GM19455 (cell line): Measurements from ENCODE around the gene CUX1.
"Not testable (repeated sequence)": the region's sequence is repeated elsewhere in the genome, so short reads cannot be mapped to it uniquely, and the experiment has no call there.

Experiments
- ATAC-seq: cut with Tn5 transposase; IDR thresholded peaks from one replicate; pipeline ENCODE4 v1.9.1; 2021; ENCODE audit not compliant: unreplicated experiment

The CUX1 gene

DNA sequence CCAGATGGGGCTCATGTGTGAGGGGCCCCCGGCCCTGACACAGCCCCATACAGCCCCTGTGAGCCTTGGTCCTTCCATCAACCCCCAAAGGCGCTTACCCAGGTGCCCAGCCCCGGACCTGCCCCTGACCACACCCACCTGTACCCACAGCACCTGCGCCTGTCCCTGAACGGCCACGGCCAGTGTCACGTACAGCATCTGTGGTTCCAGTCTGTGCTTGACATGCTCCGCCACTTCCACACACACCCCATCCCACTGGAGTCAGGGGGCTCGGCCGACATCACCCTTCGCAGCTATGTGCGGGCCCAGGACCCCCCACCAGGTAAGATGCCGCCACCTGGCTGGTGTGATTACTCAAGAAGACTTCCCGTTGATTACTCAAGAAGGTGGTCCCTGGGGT lies 502.8 kb downstream of the CUX1 start:
- ATAC-seq: no peak

DNA sequence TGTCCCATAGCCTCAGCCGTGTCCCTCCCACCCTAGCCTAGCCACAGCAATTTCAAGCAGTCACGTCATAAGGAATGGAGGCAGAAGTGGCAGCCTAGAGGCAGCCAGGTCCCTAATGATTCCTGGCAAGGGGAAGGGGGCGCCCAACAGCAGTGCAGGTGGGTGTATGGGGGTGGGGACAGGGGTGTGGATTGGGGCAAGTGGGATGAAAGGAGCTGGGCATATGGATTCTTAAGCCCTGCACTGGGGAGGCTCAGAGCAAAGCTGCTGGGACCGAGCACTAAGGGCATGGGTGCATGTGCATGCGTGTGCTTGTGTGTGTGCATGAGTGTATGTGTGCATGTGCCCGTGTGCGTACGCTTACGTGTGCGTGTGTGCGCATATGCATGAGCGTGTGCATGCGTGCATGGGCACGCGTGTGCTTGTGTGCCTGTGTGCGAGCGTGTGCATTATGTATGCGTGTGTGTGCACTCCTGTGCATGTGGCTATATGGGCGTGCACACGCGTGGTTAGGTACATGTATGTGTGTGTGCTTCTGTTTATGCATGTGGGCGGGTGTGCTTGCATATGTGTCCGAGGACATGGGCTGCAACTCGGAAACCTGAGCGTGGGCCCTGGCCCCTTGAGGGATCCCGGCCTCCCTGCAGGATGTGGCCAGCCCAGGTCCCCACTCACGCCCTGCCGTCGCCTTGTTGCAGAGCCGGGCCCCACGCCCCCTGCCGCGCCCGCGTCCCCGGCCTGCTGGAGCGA lies 503.4 kb downstream of the CUX1 start:
- ATAC-seq: no peak

- ATAC-seq: no peak
Observed at GRCh38 chr7:102321351-102322201, 504.1 kb downstream of the CUX1 start.

DNA sequence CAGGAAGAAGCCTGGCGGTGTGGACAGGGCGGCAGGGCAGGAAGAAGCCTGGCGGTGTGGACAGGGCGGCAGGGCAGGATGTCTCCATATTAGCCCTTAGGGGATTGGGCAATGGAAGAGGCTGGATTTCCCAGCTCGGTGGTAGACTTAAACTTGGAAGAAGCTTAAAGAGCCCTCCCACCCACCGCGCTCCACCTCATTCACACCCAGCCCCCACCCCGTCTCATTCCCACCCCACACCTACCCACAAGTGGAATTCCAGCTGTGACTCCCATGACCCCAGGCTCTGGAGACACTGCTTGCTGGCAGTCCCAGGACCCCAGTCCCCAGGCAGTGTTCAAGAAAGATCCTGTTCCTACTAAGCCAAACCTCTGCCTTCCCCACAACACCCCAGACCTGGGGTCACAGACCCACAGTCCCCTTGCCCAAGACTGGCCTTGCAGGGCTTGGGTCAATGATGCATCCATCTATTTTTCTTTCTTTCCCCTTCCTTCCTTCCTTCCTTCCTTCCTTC lies 504.8 kb downstream of the CUX1 start:
- ATAC-seq: no peak

DNA sequence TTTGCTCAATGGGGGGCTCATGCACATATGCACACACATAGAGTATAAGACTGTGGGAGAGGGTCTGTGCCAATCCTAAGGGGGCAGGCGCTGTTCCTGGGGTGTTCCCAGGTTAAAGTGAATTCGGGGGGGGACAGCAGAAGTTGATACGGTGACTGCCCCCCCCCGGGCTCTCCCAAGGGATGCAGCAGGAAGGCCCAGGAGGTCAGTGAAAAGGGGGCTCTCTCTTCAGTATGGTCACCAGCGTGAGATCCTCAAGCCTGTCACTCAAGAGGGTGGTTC lies 506.4 kb downstream of the CUX1 start:
- ATAC-seq: no peak

DNA sequence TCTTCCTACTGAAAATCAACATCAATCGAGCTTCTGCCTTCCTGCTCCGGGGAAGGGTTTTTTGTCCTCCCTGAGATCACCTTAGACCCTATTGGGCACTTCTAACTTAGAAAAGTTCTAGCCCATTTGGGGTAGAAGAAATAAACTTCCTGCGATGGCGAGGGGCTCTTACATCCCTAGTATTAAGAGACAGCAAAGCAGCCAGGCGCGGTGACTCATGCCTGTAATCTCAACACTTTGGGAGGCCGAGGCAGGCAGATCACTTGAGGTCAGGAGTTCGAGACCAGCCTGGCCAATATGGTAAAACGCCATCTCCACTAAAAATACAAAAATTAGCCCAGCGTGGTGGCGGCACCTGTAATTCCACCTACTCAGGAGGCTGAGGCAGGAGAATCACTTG lies 507.7 kb downstream of the CUX1 start:
- not testable (repeated sequence) for ATAC-seq

GRCh38 chr7:102326157-102326889 lies 508.9 kb downstream of the CUX1 start:
- no peak for ATAC-seq

DNA sequence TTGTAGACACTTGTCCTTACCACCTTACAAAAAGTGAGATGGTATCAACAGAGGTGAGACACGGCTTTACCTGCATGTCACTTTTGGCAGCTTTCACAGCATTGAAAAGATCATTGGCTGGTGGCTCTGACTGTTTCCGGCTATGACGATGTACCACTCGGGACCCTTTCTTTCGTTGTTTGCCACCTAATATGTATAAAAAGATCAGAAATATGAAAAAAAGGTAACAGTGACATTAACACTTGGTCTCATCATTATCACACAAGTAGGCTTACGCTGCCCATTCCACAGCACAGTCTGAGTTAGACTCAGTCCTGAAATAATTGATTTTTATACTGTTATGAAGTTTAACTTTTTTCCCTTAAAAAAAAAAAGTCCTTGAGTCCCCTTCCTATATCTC lies 509.8 kb downstream of the CUX1 start:
- not testable (repeated sequence) for ATAC-seq

DNA sequence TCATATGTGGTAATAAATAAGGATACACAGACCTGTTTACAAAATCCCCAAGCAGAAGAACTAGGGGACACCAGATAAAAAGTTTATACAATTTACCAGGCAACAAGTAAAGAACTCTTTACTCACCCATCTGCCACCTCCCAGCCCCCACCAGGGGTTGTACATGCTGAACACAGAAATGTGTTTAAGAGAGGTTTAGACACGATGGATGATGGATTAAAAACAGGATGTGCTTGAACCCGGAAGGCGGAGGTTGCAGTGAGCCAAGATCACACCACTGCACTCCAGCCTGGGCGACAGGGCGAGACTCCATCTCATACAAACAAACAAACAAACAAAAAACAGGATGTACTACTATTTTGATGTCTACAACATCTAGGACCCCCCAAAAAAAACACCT lies 511.4 kb downstream of the CUX1 start:
- not testable (repeated sequence) for ATAC-seq

- ATAC-seq: not testable (repeated sequence)
Observed at GRCh38 chr7:102329366-102329765, 511.9 kb downstream of the CUX1 start.

- not testable (repeated sequence) for ATAC-seq
Observed at GRCh38 chr7:102330666-102331460, 513.4 kb downstream of the CUX1 start.
